ENCODE measurements around the gene IQGAP1. TPM values are rescaled to one million over a fixed set of nuclear protein-coding genes. Genes with fewer than 3 reads are reported as not detected.

IQGAP1 gene
- total and polyA plus RNA-seq, 2 of the 13 experiments (the other 11 are each of a cell fraction or from before 2014, with no cell fraction given) = 29.5 to 37.9 TPM

DNA sequence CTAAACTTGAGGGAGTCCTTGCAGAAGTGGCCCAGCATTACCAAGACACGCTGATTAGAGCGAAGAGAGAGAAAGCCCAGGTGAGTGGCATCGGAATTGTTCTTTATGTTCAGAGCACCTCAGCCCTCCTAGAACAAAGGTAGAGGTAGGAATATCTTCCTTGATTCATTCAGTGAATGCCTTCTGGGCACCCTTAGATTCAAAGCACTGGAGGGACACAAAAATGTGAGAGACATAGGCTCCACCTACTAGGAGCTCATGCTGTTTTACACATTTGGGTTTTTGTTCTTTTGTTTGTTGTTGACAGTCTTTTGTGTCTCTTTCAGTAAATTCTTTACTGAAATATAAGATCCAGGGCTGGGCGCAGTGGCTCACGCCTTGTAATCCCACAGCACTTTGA is 68.2 kb downstream of the IQGAP1 start:
- Histone ChIP-seq H3K36me3 (replicated peaks in 1 of 2; ENCODE audit: control insufficient read depth in 1 of 2, insufficient read depth in 2 of 2, low read length in 2 of 2) (peaks cover 13 to 28% of the 10 kb centered on the region in 2 experiments), H3K4me2 (ENCODE audit: low read depth, low read length) (no peak overlapping the region), H4K20me1 (ENCODE audit: insufficient read depth, low read length) (no peaks in the 10 kb centered on the region), H3K4me3 (replicated peaks in 1 of 3; ENCODE audit: insufficient read depth in 1 of 3, low read depth in 2 of 3, low read length in 3 of 3) (no peak overlapping the region), H3K9ac (ENCODE audit: insufficient read depth, low read depth, low read length) (no peak overlapping the region), H3K27me3 (ENCODE audit: control insufficient read depth in 1 of 2, insufficient read depth in 2 of 2, low read length in 2 of 2) (no peaks in the 10 kb centered on the region), H3K4me1 (ENCODE audit: insufficient read depth, low read length) (peaks cover 16% of the 10 kb centered on the region), H2AFZ (ENCODE audit: low read length) (no peak overlapping the region), H3K9me3 (ENCODE audit: low read length) (no peaks in the 10 kb centered on the region), H3K79me2 (ENCODE audit: insufficient read depth, low read length) (no peaks in the 10 kb centered on the region), H3K27ac (ENCODE audit: extremely low read length, insufficient read depth, low read length) (no peak overlapping the region)
- no peak for ATAC-seq
- 99% methylated on average over 5 of the region's 5 CpGs for WGBS (ENCODE audit: low lambda C conversion rate)
- FAIRE-seq = no peak
- CTCF ChIA-PET (ENCODE audit: low intra/inter-chr PET ratio, low total read pairs) = no interaction called here
- no peak for TF ChIP-seq ELF4 (CRISPR knock-in tag; IDR thresholded peaks at IDR 0.05; ENCODE audit: borderline replicate concordance)
- TF ChIP-seq, protein P1, sequence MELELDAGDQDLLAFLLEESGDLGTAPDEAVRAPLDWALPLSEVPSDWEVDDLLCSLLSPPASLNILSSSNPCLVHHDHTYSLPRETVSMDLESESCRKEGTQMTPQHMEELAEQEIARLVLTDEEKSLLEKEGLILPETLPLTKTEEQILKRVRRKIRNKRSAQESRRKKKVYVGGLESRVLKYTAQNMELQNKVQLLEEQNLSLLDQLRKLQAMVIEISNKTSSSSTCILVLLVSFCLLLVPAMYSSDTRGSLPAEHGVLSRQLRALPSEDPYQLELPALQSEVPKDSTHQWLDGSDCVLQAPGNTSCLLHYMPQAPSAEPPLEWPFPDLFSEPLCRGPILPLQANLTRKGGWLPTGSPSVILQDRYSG (CRISPR knock-in tag; IDR thresholded peaks at IDR 0.05) = no peak
- TF ChIP-seq ATF7-NPFF (CRISPR knock-in tag; IDR thresholded peaks at IDR 0.05; ENCODE audit: low read depth) = no peak
- TF ChIP-seq MXD4 (CRISPR knock-in tag; IDR thresholded peaks at IDR 0.05) = no peak
- TF ChIP-seq GMEB2 (CRISPR knock-in tag; IDR thresholded peaks at IDR 0.05; ENCODE audit: low read depth) = no peak
- TF ChIP-seq CBX5 (CRISPR knock-in tag; IDR thresholded peaks at IDR 0.05; ENCODE audit: borderline replicate concordance) = no peak
- TF ChIP-seq KDM6A (CRISPR knock-in tag; IDR thresholded peaks at IDR 0.05; ENCODE audit: low read depth) = no peak
- TF ChIP-seq ZNF451 (CRISPR knock-in tag; IDR thresholded peaks at IDR 0.05) = no peak
- no peak for TF ChIP-seq GZF1 (CRISPR knock-in tag; IDR thresholded peaks at IDR 0.05)
- TF ChIP-seq DR1 (CRISPR knock-in tag; IDR thresholded peaks at IDR 0.05) = no peak
- no peak for TF ChIP-seq ZNF607 (CRISPR knock-in tag; IDR thresholded peaks at IDR 0.05; ENCODE audit: borderline replicate concordance)
- no peak for TF ChIP-seq HOXA3 (CRISPR knock-in tag; IDR thresholded peaks at IDR 0.05)
- TF ChIP-seq, protein P2, sequence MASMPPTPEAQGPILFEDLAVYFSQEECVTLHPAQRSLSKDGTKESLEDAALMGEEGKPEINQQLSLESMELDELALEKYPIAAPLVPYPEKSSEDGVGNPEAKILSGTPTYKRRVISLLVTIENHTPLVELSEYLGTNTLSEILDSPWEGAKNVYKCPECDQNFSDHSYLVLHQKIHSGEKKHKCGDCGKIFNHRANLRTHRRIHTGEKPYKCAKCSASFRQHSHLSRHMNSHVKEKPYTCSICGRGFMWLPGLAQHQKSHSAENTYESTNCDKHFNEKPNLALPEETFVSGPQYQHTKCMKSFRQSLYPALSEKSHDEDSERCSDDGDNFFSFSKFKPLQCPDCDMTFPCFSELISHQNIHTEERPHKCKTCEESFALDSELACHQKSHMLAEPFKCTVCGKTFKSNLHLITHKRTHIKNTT (CRISPR knock-in tag; IDR thresholded peaks at IDR 0.05) = no peak
- TF ChIP-seq NPAS2 (CRISPR knock-in tag; IDR thresholded peaks at IDR 0.05; ENCODE audit: borderline replicate concordance) = no peak
- no peak for TF ChIP-seq ZNF614 (CRISPR knock-in tag; IDR thresholded peaks at IDR 0.05; ENCODE audit: borderline replicate concordance)
- TF ChIP-seq U2AF2 (IDR thresholded peaks at IDR 0.05; ENCODE audit: low read depth, low read length) = no peak
- TF ChIP-seq SOX5 (CRISPR knock-in tag; IDR thresholded peaks at IDR 0.05; ENCODE audit: borderline replicate concordance) = no peak
- no peak for TF ChIP-seq ARHGAP35 (CRISPR knock-in tag; IDR thresholded peaks at IDR 0.05; ENCODE audit: borderline replicate concordance)
- no peak for TF ChIP-seq PHF8 (CRISPR knock-in tag; IDR thresholded peaks at IDR 0.05)
- no TSS peak for BruUV-seq (replicated peaks)
- DNase-seq (ENCODE audit: low spot score) = no peak
- in situ Hi-C loops (cut with HindIII; ENCODE audit: extremely low pct_ligation_motif_present, low pct_unique_long_range_greater_than_20kb) (no loop called here), intact Hi-C loops (cut with micrococcal nuclease; ENCODE audit: unreplicated experiment) (no loop called here)
- POLR2A ChIA-PET = no interaction called here

All from HepG2 (cell line).